ENCODE data around the gene LMO7.

DNA sequence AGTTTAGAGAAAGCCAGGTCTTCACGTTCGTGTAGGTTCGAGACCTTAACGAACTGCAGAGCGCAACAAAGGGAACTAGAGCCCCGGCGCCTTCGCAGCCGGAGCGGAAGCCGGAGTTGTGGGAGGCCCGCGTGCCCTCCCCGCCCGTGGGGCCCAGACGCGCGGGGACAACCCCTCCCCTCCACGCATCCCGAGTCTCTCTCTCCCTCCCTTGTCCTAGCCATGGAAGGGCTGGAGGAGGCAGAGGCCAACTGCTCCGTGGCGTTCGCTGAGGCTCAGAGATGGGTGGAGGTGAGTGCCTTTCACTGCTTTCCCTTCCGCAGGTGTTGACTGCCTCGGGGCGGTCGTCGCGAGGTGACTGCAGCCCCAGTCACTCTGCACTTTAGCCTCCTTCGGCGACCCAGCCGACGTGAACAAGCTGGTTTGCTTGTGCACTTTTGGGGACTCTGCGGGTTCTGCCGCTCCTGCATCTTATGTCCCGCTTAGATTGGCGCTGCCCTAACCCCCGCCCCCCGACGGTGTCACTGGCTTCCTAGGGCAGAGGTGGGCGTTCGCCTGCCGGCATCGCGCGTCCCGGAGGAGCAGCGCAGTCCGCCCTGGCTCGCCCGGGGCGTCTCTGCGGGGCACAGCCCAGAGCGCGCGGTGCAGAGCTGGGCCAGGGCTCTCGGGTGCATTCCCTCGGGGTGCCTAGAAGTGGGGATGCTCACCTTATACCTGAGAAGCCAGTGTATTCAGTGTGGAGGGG lies 478 bp downstream of the LMO7 start:
- TF ChIP-seq, protein P1, sequence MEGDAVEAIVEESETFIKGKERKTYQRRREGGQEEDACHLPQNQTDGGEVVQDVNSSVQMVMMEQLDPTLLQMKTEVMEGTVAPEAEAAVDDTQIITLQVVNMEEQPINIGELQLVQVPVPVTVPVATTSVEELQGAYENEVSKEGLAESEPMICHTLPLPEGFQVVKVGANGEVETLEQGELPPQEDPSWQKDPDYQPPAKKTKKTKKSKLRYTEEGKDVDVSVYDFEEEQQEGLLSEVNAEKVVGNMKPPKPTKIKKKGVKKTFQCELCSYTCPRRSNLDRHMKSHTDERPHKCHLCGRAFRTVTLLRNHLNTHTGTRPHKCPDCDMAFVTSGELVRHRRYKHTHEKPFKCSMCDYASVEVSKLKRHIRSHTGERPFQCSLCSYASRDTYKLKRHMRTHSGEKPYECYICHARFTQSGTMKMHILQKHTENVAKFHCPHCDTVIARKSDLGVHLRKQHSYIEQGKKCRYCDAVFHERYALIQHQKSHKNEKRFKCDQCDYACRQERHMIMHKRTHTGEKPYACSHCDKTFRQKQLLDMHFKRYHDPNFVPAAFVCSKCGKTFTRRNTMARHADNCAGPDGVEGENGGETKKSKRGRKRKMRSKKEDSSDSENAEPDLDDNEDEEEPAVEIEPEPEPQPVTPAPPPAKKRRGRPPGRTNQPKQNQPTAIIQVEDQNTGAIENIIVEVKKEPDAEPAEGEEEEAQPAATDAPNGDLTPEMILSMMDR (IDR thresholded peaks at IDR 0.05; ENCODE audit: insufficient read depth, low read length): no peak
- 0 out of 2 replicates have a peak, but pooled peaks have one; percentile 17 for TF ChIP-seq POLR2AphosphoS5 (IDR thresholded peaks at IDR 0.05; ENCODE audit: low read depth)
- TF ChIP-seq, protein P2, sequence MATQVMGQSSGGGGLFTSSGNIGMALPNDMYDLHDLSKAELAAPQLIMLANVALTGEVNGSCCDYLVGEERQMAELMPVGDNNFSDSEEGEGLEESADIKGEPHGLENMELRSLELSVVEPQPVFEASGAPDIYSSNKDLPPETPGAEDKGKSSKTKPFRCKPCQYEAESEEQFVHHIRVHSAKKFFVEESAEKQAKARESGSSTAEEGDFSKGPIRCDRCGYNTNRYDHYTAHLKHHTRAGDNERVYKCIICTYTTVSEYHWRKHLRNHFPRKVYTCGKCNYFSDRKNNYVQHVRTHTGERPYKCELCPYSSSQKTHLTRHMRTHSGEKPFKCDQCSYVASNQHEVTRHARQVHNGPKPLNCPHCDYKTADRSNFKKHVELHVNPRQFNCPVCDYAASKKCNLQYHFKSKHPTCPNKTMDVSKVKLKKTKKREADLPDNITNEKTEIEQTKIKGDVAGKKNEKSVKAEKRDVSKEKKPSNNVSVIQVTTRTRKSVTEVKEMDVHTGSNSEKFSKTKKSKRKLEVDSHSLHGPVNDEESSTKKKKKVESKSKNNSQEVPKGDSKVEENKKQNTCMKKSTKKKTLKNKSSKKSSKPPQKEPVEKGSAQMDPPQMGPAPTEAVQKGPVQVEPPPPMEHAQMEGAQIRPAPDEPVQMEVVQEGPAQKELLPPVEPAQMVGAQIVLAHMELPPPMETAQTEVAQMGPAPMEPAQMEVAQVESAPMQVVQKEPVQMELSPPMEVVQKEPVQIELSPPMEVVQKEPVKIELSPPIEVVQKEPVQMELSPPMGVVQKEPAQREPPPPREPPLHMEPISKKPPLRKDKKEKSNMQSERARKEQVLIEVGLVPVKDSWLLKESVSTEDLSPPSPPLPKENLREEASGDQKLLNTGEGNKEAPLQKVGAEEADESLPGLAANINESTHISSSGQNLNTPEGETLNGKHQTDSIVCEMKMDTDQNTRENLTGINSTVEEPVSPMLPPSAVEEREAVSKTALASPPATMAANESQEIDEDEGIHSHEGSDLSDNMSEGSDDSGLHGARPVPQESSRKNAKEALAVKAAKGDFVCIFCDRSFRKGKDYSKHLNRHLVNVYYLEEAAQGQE (IDR thresholded peaks at IDR 0.05; ENCODE audit: insufficient replicate concordance, low read depth): no peak
- TF ChIP-seq GABPA (IDR thresholded peaks at IDR 0.05; ENCODE audit: low read depth): 0 out of 2 replicates have a peak, but pooled peaks have one; percentile 21
